Natural killer cell treated with Interleukin-12 subunit alpha and Interleukin-12 subunit beta and Interleukin-15 and Interleukin-18, amount 100 ng/mL, for 72 hours (primary cell): ENCODE measurements around the gene RGS4. TPM values are rescaled to one million over a fixed set of nuclear protein-coding genes. Genes with fewer than 3 reads are reported as not detected.
"Not testable (repeated sequence)": the region's sequence is repeated elsewhere in the genome, so short reads cannot be mapped to it uniquely, and the experiment has no call there.

Source experiments
- ATAC-seq, 2 donors: fragments of 150-1000 bp; cut with Tn5 transposase in 1 of 2; sonication (Bioruptor Pico), chemical (Tn5 transposase) in 1 of 2; 2 replicates each; pipeline ENCODE4 v1.10.0; 2021
- DNase-seq: peaks from one replicate; pipeline ENCODE4 v3.0.0; 2022; ENCODE audit warnings: low spot score
- H3K27ac Mint-ChIP-seq, 2 donors: 1 replicate in 1 of 2; 2 replicates in 1 of 2; pipeline ENCODE4 v1.8.0; 2022; ENCODE audit warnings: mixed read lengths in 2 of 2, mild to moderate bottlenecking in 1 of 2, moderate library complexity in 1 of 2
- H3K27me3 Mint-ChIP-seq, 2 donors: 1 replicate in 1 of 2; 2 replicates in 1 of 2; pipeline ENCODE4 v1.8.0; 2022; ENCODE audit warnings: mixed read lengths in 2 of 2
- H3K36me3 Mint-ChIP-seq: one replicate; pipeline ENCODE4 v1.8.0; 2022; ENCODE audit warnings: mixed read lengths
- H3K4me1 Mint-ChIP-seq, 2 donors: 1 replicate in 1 of 2; 2 replicates in 1 of 2; pipeline ENCODE4 v1.8.0; 2022; ENCODE audit warnings: low read depth in 2 of 2, mixed read lengths in 2 of 2, mild to moderate bottlenecking in 1 of 2
- H3K4me3 Mint-ChIP-seq: one replicate; pipeline ENCODE4 v1.8.0; 2022; ENCODE audit warnings: mixed read lengths
- H3K9me3 Mint-ChIP-seq: 2 replicates; pipeline ENCODE4 v1.8.0; 2022; ENCODE audit warnings: mixed read lengths
- total RNA-seq, 2 donors: library from RNA; stranded (reverse); gene quantifications; one replicate each; pipeline ENCODE4 v1.2.3, GENCODE V29; 2022

Gene RGS4
- total RNA-seq, 2 donors from 2014 or later, result not detected

DNA sequence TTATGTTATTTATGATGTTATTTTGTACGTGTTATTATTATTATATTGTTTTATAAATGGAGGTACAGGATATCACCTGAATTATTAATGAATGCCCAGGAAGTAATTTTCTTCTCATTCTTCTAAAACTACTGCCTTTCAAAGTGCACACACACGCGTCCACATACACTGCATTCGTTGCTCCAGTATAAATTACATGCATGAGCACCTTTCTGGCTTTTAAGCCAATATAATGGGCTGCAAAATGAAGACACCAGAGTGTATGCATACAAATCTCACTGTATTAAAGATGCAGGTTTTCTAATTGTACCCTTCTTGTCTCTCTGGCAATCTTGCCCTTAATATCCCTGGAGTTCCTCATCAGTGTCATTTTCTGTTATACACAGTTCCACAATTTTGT is 6.9 kb downstream of the RGS4 start:
- Mint-ChIP-seq H3K36me3 (no peaks in the 10 kb centered on the region), H3K27ac (no peak overlapping the region), H3K27me3 (peaks cover 7 to 41% of the 10 kb centered on the region in 2 donors), H3K4me1 (no peaks in the 10 kb centered on the region), H3K4me3 (no peak overlapping the region), H3K9me3 (peaks cover 3% of the 10 kb centered on the region)
- ATAC-seq, result no peak
- DNase-seq, result no peak

DNA sequence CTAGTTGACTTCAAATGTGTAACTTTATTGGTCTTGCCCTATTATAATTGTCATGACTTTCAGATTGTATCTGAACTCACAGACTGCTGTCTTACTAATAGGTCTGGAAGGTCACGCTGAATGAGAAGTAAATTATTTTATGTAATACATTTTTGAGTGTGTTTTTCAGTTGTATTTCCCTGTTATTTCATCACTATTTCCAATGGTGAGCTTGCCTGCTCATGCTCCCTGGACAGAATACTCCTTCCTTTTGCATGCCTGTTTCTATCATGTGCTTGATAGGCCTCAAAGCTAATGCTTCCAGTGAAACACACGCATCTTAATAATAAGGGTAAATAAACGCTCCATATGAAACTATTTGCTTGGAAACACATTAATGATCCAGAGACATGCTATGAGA is 7.3 kb downstream of the RGS4 start:
- ATAC-seq, result no peak
- no peaks in the 10 kb centered on the region for H3K36me3 Mint-ChIP-seq
- peaks cover 7 to 39% of the 10 kb centered on the region in 2 donors for H3K27me3 Mint-ChIP-seq
- H3K4me1 Mint-ChIP-seq, result no peaks in the 10 kb centered on the region
- no peak overlapping the region for H3K27ac Mint-ChIP-seq
- peaks cover 3% of the 10 kb centered on the region for H3K9me3 Mint-ChIP-seq
- DNase-seq, result no peak
- no peak overlapping the region for H3K4me3 Mint-ChIP-seq

DNA sequence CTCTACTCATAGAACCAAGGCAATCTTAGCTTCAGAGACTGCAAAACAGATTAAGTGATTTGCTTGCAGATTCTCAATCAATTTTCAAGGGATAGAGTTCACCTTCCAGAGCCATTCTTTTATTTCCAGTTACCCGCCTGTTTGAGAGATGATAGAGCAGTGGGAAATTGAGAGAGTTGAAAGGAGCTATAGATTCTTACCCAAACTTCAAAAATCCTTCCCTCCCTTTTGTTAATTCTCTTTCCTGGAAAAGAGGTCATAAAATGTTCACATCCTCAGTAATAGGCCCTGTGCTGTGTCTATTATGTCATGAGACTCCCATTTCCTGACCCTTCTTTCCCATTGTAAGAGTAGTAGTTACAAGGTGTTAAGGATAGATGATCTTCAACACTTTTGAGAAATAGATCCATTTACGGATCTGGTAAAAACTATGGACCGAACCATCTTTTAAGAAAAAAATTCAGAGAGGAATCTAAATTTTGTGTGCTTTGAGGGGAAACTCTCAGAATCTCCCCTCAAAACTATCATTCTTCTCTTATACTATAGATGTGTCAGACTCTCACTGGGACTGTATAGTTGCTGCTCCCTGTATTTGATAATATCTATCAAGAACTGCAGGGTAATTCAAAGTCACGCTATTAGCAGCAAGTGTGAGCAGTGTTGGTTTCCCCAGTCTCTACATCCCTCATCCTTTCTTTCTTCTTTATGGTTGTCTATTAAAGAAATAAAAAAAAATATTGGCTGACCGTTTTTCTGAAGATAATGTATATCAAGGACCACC is 8.0 kb downstream of the RGS4 start:
- DNase-seq (no peak), ATAC-seq (no peak)
- peaks cover 3% of the 10 kb centered on the region for H3K9me3 Mint-ChIP-seq
- H3K4me3 Mint-ChIP-seq, result no peak overlapping the region
- peaks cover 7 to 39% of the 10 kb centered on the region in 2 donors for H3K27me3 Mint-ChIP-seq
- H3K4me1 Mint-ChIP-seq, result no peaks in the 10 kb centered on the region
- H3K27ac Mint-ChIP-seq, result no peak overlapping the region
- no peaks in the 10 kb centered on the region for H3K36me3 Mint-ChIP-seq

DNA sequence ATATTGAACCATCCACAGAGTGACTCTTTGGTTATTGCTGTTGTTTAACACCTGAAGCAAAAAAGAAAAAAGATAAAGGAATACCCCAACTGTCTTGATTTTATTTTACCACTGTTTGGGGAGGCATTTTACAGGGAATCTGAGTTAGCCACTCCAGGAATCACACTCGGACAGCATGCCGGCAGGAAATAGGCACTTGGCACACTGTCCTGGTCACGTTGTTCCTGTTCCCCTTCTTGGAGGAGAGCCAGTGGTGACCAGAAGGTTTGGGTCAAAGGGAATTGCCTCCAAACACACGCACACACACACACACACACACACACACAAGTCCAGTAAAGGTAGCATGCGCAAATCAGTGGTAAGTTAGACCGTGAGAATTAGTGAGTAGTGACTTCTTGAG is 13.8 kb downstream of the RGS4 start:
- Mint-ChIP-seq H3K36me3 (no peaks in the 10 kb centered on the region), H3K27ac (no peak overlapping the region), H3K4me3 (no peak overlapping the region), H3K27me3 (peaks cover 2 to 7% of the 10 kb centered on the region in 2 donors), H3K9me3 (no peaks in the 10 kb centered on the region), H3K4me1 (no peaks in the 10 kb centered on the region)
- no peak for DNase-seq
- ATAC-seq, result no peak

DNA sequence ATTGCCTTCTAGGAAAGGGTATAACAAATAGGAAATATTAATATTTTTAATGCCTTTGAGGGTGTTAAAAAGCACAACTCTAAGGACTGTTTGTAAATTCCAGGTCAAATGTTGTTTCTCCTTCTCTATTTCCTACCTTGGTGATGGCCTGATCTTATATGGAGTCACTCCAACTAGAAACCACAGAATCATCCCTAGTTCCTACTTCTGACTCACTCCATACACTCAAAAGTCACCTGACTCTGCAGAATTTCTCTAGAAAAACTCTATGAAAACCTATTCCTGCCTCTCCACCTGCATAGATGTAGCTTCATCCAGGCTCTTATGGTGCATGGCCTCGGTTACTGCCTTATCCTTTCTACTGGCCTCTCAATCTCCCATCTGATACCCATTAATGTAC is 14.5 kb downstream of the RGS4 start:
- DNase-seq, result no peak
- H3K4me3 Mint-ChIP-seq, result no peak overlapping the region
- no peaks in the 10 kb centered on the region for H3K4me1 Mint-ChIP-seq
- no peaks in the 10 kb centered on the region for H3K9me3 Mint-ChIP-seq
- peaks cover 2 to 6% of the 10 kb centered on the region in 2 donors for H3K27me3 Mint-ChIP-seq
- no peak for ATAC-seq
- no peak overlapping the region for H3K27ac Mint-ChIP-seq
- no peaks in the 10 kb centered on the region for H3K36me3 Mint-ChIP-seq

DNA sequence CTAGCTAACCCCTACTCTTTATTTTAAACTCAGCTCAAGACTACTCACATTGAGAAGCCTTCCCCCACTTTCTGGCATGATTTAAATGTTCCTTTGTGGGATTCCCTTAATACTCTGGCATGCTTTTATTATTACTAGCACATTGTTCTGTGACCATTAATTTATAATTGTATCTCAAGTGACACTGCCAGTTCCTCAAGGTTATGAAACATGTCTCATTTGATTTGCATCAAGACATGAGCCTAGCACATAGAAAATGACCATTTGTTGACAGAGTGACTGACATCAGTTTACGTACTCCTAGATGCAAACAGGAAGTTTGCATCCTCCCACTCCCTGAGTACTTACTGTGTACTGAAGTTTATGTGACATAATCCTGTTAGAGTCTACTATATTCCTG is 15.2 kb downstream of the RGS4 start:
- ATAC-seq (no peak), DNase-seq (no peak)
- Mint-ChIP-seq H3K36me3 (no peaks in the 10 kb centered on the region), H3K27me3 (peaks cover 4 to 6% of the 10 kb centered on the region in 2 donors), H3K9me3 (peaks cover 3% of the 10 kb centered on the region), H3K4me1 (no peaks in the 10 kb centered on the region), H3K4me3 (no peak overlapping the region), H3K27ac (no peak overlapping the region)

DNA sequence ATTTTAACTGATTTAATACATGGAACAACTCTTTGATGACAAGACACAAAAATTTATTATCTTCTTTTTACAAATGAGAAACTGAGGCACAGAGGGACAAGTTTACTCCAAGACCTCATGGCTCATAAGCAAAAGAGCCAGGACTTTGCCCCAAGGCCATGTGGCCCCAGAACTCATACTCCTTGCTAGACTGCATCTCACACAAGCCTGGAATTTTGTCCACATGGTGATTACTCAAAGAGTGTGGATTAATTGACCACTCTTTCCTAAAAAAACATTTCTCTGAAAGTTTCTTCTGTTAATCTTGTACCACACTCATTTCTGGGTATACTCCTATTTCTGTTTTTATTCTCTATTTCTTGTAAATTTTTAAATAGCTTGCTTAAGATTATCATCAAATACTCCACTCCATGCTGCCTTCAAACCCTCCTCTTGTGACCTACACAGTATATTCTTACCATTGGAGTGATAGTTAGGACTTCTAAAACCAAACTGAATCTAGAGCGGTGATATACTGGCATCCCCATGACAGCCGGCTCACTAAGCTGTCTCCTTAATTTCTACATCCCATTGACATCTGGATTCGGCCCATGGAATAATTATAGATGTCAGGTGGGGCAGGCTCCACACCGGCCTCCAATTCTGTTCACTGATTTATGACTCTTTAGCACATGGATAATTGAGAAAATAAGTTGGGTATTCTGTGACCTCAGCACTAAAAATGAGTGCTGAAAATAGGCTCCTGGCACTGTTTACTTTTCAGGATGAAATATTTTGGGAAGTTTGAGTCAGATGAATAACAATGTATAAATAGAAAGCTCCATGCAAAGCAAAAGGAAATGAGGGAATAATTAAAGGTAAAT is 16.1 kb downstream of the RGS4 start:
- no peak for ATAC-seq
- Mint-ChIP-seq H3K9me3 (peaks cover 3% of the 10 kb centered on the region), H3K27me3 (peaks cover 4 to 6% of the 10 kb centered on the region in 2 donors), H3K4me1 (no peaks in the 10 kb centered on the region), H3K36me3 (no peaks in the 10 kb centered on the region), H3K27ac (no peak overlapping the region), H3K4me3 (no peak overlapping the region)
- no peak for DNase-seq

DNA sequence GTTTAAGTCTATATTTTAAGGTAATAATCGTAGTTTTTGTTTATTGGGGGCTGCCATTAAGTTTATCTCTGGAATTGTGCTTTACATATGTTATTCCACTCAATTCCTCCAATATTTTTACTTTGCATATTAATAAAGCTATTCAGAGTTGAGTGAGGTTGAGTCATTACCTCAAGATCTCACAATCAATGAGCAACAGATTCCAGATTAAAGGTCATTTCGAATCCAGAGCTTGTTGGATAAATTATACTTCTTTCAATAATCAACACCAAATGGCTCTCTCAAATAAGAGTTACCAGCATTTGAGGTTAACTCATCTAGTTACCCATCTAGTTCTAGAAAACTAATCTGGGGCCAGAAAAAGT is 16.7 kb downstream of the RGS4 start:
- peaks cover 4 to 6% of the 10 kb centered on the region in 2 donors for H3K27me3 Mint-ChIP-seq
- H3K27ac Mint-ChIP-seq, result no peak overlapping the region
- no peak overlapping the region for H3K4me3 Mint-ChIP-seq
- ATAC-seq (no peak), DNase-seq (no peak)
- H3K36me3 Mint-ChIP-seq, result no peaks in the 10 kb centered on the region
- H3K9me3 Mint-ChIP-seq, result peaks cover 3% of the 10 kb centered on the region
- H3K4me1 Mint-ChIP-seq, result no peaks in the 10 kb centered on the region

DNA sequence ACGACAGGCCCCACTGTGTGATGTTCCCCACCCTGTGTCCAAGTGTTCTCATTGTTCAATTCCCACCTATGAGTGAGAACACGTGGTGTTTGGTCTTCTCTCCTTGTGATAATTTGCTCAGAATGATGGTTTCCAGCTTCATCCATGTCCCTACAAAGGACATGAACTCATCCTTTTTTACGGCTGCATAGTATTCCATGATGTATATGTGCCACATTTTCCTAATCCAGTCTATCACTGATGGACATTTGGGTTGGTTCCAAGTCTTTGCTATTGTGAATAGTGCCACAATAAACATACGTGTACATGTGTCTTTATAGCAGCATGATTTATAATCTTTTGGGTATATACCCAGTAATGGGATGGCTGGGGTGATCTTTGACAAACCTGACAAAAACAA is 20.0 kb downstream of the RGS4 start:
- not testable (repeated sequence) for H3K36me3 Mint-ChIP-seq, DNase-seq, H3K9me3 Mint-ChIP-seq, H3K4me3 Mint-ChIP-seq, ATAC-seq, H3K27ac Mint-ChIP-seq, H3K4me1 Mint-ChIP-seq
- H3K27me3 Mint-ChIP-seq, result peaks cover 4 to 16% of the 10 kb centered on the region in 2 donors

DNA sequence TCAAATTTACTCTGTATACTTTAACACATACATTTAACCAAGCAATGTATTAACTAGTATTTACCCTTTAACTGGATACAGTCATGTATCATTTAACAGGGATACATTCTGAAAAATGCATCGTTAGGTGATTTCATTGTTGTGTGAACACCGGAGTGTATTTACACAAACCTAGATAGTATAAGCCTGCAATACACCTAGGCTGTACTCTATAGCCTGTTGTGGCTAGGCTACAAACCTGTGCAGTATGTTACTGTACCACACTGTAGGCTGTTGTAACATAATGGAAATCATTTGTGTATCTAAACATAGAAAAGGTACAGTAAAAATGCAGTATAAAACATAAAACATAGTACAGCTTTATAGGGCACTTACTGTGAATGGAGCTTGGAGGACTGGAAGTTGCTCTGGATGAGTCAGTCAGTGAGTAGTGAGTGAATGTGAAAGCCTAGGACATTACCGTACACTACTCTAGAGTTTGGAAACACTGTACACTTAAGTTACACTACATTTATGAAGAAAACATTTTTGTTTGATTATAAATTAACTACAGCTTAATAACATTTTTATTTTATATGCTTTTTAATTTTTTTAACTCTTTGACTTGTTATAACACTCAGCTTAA is 21.3 kb downstream of the RGS4 start:
- DNase-seq (no peak), ATAC-seq (no peak)
- no peak overlapping the region for H3K27ac Mint-ChIP-seq
- H3K36me3 Mint-ChIP-seq, result no peaks in the 10 kb centered on the region
- H3K27me3 Mint-ChIP-seq, result peaks cover 2 to 16% of the 10 kb centered on the region in 2 donors
- peaks cover 3% of the 10 kb centered on the region for H3K9me3 Mint-ChIP-seq
- H3K4me1 Mint-ChIP-seq, result no peaks in the 10 kb centered on the region
- H3K4me3 Mint-ChIP-seq, result no peak overlapping the region

DNA sequence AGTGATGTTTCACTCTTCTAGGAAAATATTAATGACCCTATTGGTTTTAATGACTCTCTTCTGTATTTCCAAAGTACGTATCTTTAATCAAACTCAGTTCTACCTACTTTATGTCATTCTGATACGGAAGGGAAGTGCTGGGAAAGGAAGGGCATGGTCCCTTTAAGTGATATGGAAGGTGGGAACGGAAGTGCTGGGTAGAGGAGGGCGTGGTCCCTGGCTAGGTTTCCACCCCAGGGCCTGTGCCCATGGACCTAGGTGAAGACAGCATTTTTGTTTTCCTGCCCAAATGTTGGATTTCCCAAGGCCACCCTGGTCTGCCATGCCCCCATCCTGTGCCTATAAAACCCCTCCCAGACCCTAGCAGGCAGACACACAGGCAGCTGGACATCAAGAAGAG is 24.0 kb downstream of the RGS4 start:
- Mint-ChIP-seq H3K4me3 (no peak overlapping the region), H3K9me3 (peaks cover 3% of the 10 kb centered on the region), H3K27ac (no peak overlapping the region), H3K36me3 (no peaks in the 10 kb centered on the region), H3K4me1 (no peaks in the 10 kb centered on the region), H3K27me3 (peaks cover 4 to 19% of the 10 kb centered on the region in 2 donors)
- no peak for ATAC-seq
- no peak for DNase-seq

DNA sequence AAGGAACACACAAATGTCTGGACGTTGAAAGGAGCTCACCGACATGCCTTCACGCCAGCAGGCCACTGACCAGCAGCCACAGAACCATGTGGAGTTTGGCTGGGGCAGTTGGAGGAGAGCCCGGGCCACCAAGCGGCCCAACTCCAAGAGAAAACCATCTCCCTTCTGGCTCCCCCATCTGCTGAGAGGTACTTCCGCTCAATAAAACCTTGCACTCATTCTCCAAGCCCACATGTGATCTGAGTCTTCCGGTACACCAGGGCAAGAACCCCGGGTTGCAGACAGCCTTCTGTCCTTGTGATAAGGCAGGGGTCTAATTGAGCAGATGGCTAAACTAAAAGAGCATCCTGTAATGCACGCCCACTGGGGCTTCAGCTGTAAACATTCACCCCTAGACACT is 24.4 kb downstream of the RGS4 start:
- H3K4me1 Mint-ChIP-seq, result no peaks in the 10 kb centered on the region
- H3K36me3 Mint-ChIP-seq, result no peaks in the 10 kb centered on the region
- peaks cover 4 to 19% of the 10 kb centered on the region in 2 donors for H3K27me3 Mint-ChIP-seq
- no peak for ATAC-seq
- H3K9me3 Mint-ChIP-seq, result peaks cover 3% of the 10 kb centered on the region
- H3K4me3 Mint-ChIP-seq, result no peak overlapping the region
- no peak overlapping the region for H3K27ac Mint-ChIP-seq
- DNase-seq, result no peak

DNA sequence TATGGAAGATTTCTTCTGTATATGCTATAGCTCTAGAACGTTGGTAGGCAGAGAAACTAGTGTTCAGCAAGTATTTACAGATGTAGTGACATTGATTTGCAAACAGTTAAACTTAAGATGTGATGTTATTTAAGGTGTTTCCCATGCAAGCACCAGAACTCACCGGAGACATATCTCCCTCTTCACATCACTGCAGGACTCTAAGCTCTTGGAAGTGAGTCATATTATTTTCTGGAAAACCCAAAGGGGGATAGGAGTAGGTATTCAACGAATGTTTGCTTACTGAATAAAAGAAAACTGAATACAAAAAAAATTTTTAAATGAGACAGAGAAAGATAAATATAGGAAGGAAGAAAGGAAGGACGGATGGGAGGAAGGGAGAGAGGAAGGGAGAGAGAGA is 25.0 kb downstream of the RGS4 start:
- DNase-seq (no peak), ATAC-seq (no peak)
- no peak overlapping the region for H3K4me3 Mint-ChIP-seq
- peaks cover 2 to 19% of the 10 kb centered on the region in 2 donors for H3K27me3 Mint-ChIP-seq
- H3K4me1 Mint-ChIP-seq, result no peaks in the 10 kb centered on the region
- H3K36me3 Mint-ChIP-seq, result no peaks in the 10 kb centered on the region
- no peak overlapping the region for H3K27ac Mint-ChIP-seq
- H3K9me3 Mint-ChIP-seq, result peaks cover 1% of the 10 kb centered on the region

DNA sequence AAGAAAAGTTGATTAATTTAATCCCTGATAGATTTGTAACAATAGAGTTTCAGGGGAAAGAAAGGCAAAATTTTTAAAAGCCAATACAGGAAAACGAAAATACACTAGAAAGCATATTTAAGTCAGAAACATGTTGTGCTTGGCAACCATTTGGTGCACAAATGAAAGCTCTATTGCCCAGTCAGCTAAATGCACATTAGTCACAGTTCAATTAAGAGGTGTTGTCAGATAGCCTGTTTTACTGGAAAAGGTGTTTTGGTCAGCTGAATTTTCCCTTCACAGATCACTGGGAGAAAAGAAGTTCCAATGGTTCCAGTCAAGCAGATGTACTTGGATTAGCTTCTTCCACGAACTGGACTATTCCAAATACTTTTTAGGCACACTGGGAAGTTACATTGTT is 25.4 kb downstream of the RGS4 start:
- Mint-ChIP-seq H3K27ac (no peak overlapping the region), H3K4me3 (no peak overlapping the region), H3K9me3 (no peaks in the 10 kb centered on the region), H3K36me3 (no peaks in the 10 kb centered on the region), H3K27me3 (peaks cover 2 to 19% of the 10 kb centered on the region in 2 donors), H3K4me1 (no peaks in the 10 kb centered on the region)
- ATAC-seq, result no peak
- no peak for DNase-seq
